HepG2 (cell line): ENCODE data around the gene SYTL1. TPM values are rescaled to one million over a fixed set of nuclear protein-coding genes. Genes with fewer than 3 reads are reported as not detected.
A peak's percentile ranks its signal among the peaks of the same experiment; 100 is the strongest.

Experiments used
- ATF7-NPFF ChIP-seq: sonication (generic); formaldehyde crosslinking; IDR thresholded peaks from 2 replicates; pipeline ENCODE4 v1.8.1; 2023; ENCODE audit warnings: mild to moderate bottlenecking, low read depth, missing genetic modification reagents, moderate library complexity
- BCL6 ChIP-seq: IDR thresholded peaks from 2 replicates; pipeline ENCODE4 v1.6.1; 2016; ENCODE audit warnings: missing genetic modification reagents, missing compliant biosample characterization
- FOXK1 ChIP-seq: sonication (generic); formaldehyde crosslinking; IDR thresholded peaks from 2 replicates; pipeline ENCODE4 v1.4.0; 2020; ENCODE audit warnings: low read depth, missing genetic modification reagents, borderline replicate concordance
- HMGXB3 ChIP-seq: sonication (generic); formaldehyde crosslinking; IDR thresholded peaks from 2 replicates; pipeline ENCODE4 v1.4.0; 2020; ENCODE audit warnings: missing genetic modification reagents, borderline replicate concordance
- KLF15 ChIP-seq: sonication (generic); formaldehyde crosslinking; IDR thresholded peaks from 2 replicates; pipeline ENCODE4 v1.8.1; 2023; ENCODE audit warnings: borderline replicate concordance, mild to moderate bottlenecking, inconsistent platforms, missing genetic modification reagents, mixed read lengths
- KMT2A ChIP-seq: sonication (generic); formaldehyde crosslinking; IDR thresholded peaks from 2 replicates; pipeline ENCODE4 v1.4.0; 2020; ENCODE audit warnings: missing genetic modification reagents
- MLXIP ChIP-seq: sonication (generic); formaldehyde crosslinking; IDR thresholded peaks from 2 replicates; pipeline ENCODE4 v1.9.0; 2021; ENCODE audit warnings: missing genetic modification reagents, borderline replicate concordance
- MXI1 ChIP-seq: IDR thresholded peaks from 3 replicates; pipeline ENCODE4 v1.6.1; 2012; ENCODE audit warnings: low read depth, low read length, inconsistent platforms, borderline replicate concordance
- PHF8 ChIP-seq: sonication (generic); formaldehyde crosslinking; IDR thresholded peaks from 2 replicates; pipeline ENCODE4 v1.5.0; 2020; ENCODE audit warnings: missing genetic modification reagents
- POLR2G ChIP-seq: fragments of 200-400 bp; formaldehyde crosslinking; IDR thresholded peaks from 2 replicates; pipeline ENCODE4 v1.6.1; 2018; ENCODE audit warnings: mild to moderate bottlenecking, low read depth, low read length, moderate library complexity
- TGIF2 ChIP-seq: IDR thresholded peaks from 2 replicates; pipeline ENCODE4 v1.6.1; 2016; ENCODE audit warnings: control low read depth, missing compliant biosample characterization
- ZFAT ChIP-seq: sonication (generic); formaldehyde crosslinking; conservative IDR thresholded peaks from 2 replicates; pipeline ENCODE4 v1.8.1; 2023; ENCODE audit warnings: missing genetic modification reagents, inconsistent platforms
- ZNF777 ChIP-seq: sonication (generic); formaldehyde crosslinking; IDR thresholded peaks from 2 replicates; pipeline ENCODE4 v1.4.0; 2020; ENCODE audit warnings: missing genetic modification reagents
- polyA plus RNA-seq, 8 experiments: library from polyadenylated mRNA; depleted of rRNA in 3 of 8; stranded (reverse) in 7 of 8; unstranded in 1 of 8; fragments of >200 nt; fragmentation: Illumina TruSeq in 4 of 8; extraction: Trizol in 4 of 8; gene quantifications; 2 replicates each; pipeline versions ENCODE4 v1.2.1 to v1.2.3, GENCODE V29; 2011 to 2016; ENCODE audit warnings: low read depth in 4 of 8, missing spikeins in 1 of 8, mixed read lengths in 1 of 8; ENCODE audit not compliant: insufficient read depth in 1 of 8
- total RNA-seq, 5 experiments: library from RNA; depleted of rRNA; stranded (reverse); fragments of >200 nt; fragmentation: Illumina TruSeq; extraction: Trizol; gene quantifications; 2 replicates each; pipeline ENCODE4 v1.2.3, GENCODE V29; 2016; ENCODE audit warnings: low read depth in 1 of 5
- TF ChIP-seq, protein P1 (sequence below): sonication (generic); formaldehyde crosslinking; IDR thresholded peaks from 2 replicates; pipeline ENCODE4 v1.4.0; 2020; ENCODE audit warnings: missing genetic modification reagents
- TF ChIP-seq, protein P2 (sequence below): sonication (generic); formaldehyde crosslinking; IDR thresholded peaks from 2 replicates; pipeline ENCODE4 v1.5.1; 2020; ENCODE audit warnings: missing genetic modification reagents, mild to moderate bottlenecking, borderline replicate concordance
- TF ChIP-seq, protein P3 (sequence below): sonication (generic); formaldehyde crosslinking; IDR thresholded peaks from 2 replicates; pipeline ENCODE4 v1.4.0; 2020; ENCODE audit warnings: missing genetic modification reagents

SYTL1 gene
- total and polyA plus RNA-seq, 2 of the 13 experiments (the other 11 are each of a cell fraction or from before 2014, with no cell fraction given): 11.1 to 17.8 TPM

- peak; percentile 64; the same call in 1 of the 3 replicates for TF ChIP-seq MXI1
- TF ChIP-seq FOXK1 (CRISPR knock-in tag): peak; percentile 48; the same call in 1 of the 2 replicates
- TF ChIP-seq ATF7-NPFF (CRISPR knock-in tag): peak; percentile 54; the same call in 1 of the 2 replicates
- no peak for TF ChIP-seq ZFAT (CRISPR knock-in tag)
- 0 out of 2 replicates have a peak, but pooled peaks have one; percentile 8 for TF ChIP-seq TGIF2 (CRISPR knock-in tag)
- TF ChIP-seq KLF15 (CRISPR knock-in tag): no peak
- TF ChIP-seq ZNF777 (CRISPR knock-in tag): 0 out of 2 replicates have a peak, but pooled peaks have one; percentile 16
- TF ChIP-seq, protein P1, sequence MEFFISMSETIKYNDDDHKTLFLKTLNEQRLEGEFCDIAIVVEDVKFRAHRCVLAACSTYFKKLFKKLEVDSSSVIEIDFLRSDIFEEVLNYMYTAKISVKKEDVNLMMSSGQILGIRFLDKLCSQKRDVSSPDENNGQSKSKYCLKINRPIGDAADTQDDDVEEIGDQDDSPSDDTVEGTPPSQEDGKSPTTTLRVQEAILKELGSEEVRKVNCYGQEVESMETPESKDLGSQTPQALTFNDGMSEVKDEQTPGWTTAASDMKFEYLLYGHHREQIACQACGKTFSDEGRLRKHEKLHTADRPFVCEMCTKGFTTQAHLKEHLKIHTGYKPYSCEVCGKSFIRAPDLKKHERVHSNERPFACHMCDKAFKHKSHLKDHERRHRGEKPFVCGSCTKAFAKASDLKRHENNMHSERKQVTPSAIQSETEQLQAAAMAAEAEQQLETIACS (CRISPR knock-in tag): no peak
- TF ChIP-seq, protein P2, sequence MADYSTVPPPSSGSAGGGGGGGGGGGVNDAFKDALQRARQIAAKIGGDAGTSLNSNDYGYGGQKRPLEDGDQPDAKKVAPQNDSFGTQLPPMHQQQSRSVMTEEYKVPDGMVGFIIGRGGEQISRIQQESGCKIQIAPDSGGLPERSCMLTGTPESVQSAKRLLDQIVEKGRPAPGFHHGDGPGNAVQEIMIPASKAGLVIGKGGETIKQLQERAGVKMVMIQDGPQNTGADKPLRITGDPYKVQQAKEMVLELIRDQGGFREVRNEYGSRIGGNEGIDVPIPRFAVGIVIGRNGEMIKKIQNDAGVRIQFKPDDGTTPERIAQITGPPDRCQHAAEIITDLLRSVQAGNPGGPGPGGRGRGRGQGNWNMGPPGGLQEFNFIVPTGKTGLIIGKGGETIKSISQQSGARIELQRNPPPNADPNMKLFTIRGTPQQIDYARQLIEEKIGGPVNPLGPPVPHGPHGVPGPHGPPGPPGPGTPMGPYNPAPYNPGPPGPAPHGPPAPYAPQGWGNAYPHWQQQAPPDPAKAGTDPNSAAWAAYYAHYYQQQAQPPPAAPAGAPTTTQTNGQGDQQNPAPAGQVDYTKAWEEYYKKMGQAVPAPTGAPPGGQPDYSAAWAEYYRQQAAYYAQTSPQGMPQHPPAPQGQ (CRISPR knock-in tag): no peak
- TF ChIP-seq MLXIP: no peak
- TF ChIP-seq BCL6: 0 out of 2 replicates have a peak, but pooled peaks have one; percentile 25
- 0 out of 2 replicates have a peak, but pooled peaks have one; percentile 4 for TF ChIP-seq PHF8 (CRISPR knock-in tag)
- TF ChIP-seq, protein P3, sequence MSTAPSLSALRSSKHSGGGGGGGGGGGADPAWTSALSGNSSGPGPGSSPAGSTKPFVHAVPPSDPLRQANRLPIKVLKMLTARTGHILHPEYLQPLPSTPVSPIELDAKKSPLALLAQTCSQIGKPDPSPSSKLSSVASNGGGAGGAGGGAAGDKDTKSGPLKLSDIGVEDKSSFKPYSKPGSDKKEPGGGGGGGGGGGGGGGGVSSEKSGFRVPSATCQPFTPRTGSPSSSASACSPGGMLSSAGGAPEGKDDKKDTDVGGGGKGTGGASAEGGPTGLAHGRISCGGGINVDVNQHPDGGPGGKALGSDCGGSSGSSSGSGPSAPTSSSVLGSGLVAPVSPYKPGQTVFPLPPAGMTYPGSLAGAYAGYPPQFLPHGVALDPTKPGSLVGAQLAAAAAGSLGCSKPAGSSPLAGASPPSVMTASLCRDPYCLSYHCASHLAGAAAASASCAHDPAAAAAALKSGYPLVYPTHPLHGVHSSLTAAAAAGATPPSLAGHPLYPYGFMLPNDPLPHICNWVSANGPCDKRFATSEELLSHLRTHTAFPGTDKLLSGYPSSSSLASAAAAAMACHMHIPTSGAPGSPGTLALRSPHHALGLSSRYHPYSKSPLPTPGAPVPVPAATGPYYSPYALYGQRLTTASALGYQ (CRISPR knock-in tag): no peak
- TF ChIP-seq POLR2G: peak; percentile 41; the same call in 1 of the 2 replicates
- no peak for TF ChIP-seq KMT2A (CRISPR knock-in tag)
- TF ChIP-seq HMGXB3 (CRISPR knock-in tag): no peak
These were observed 50.4 kb downstream of the SYTL1 start, which contains the start of gene GPR3 (continued) for GRCh38 chr1:27392096-27392777.
